Natural killer cell (primary cell): ENCODE data around the gene ZNF862. TPM values are rescaled to one million over a fixed set of nuclear protein-coding genes. Genes with fewer than 3 reads are reported as not detected.
"Not testable (repeated sequence)": the region's sequence is repeated elsewhere in the genome, so short reads cannot be mapped to it uniquely, and the experiment has no call there.

Source experiments
- ATAC-seq, 3 donors: fragments of 150-1000 bp in 2 of 3; fragments of 200-7000 bp in 1 of 3; cut with Tn5 transposase; 1 replicate in 1 of 3; 2 replicates in 2 of 3; pipeline ENCODE4 v1.10.0; 2021; ENCODE audit warnings: mild to moderate bottlenecking in 2 of 3, moderate library complexity in 2 of 3
- DNase-seq, 2 donors: peaks; one replicate each; pipeline versions ENCODE4 v3.0.0 to v3.0.0-alpha.2; 2013 to 2021; ENCODE audit warnings: mixed read lengths in 1 of 2
- H3K27ac ChIP-seq: one replicate; pipeline ENCODE4 v1.5.1; 2013; ENCODE audit warnings: mild to moderate bottlenecking, low read length
- H3K27me3 ChIP-seq: one replicate; pipeline ENCODE4 v1.6.1; 2013; ENCODE audit warnings: low read length; ENCODE audit not compliant: control insufficient read depth, insufficient read depth
- H3K36me3 ChIP-seq: one replicate; pipeline ENCODE4 v1.6.1; 2013; ENCODE audit warnings: low read length; ENCODE audit not compliant: control insufficient read depth, insufficient read depth
- H3K4me1 ChIP-seq: one replicate; pipeline ENCODE4 v1.6.1; 2013; ENCODE audit warnings: low read length; ENCODE audit not compliant: control insufficient read depth, insufficient read depth
- H3K4me3 ChIP-seq: one replicate; pipeline ENCODE4 v1.5.1; 2013; ENCODE audit warnings: low read length
- H3K9me3 ChIP-seq: one replicate; pipeline ENCODE4 v1.6.1; 2013; ENCODE audit warnings: low read length; ENCODE audit not compliant: control insufficient read depth, insufficient read depth
- H3K27ac Mint-ChIP-seq, 2 donors: one replicate each; pipeline ENCODE4 v1.8.0; 2022; ENCODE audit warnings: mild to moderate bottlenecking in 2 of 2, mixed read lengths in 2 of 2, moderate library complexity in 1 of 2
- H3K27me3 Mint-ChIP-seq, 2 donors: one replicate each; pipeline ENCODE4 v1.8.0; 2022; ENCODE audit warnings: low read depth in 2 of 2, mixed read lengths in 2 of 2
- H3K36me3 Mint-ChIP-seq: one replicate; pipeline ENCODE4 v1.8.0; 2022; ENCODE audit warnings: mixed read lengths
- H3K4me1 Mint-ChIP-seq, 2 donors: one replicate each; pipeline ENCODE4 v1.8.0; 2022; ENCODE audit warnings: mixed read lengths in 2 of 2
- H3K4me3 Mint-ChIP-seq: one replicate; pipeline ENCODE4 v1.8.0; 2022; ENCODE audit warnings: mild to moderate bottlenecking, moderate library complexity, mixed read lengths
- H3K9me3 Mint-ChIP-seq, 2 donors: one replicate each; pipeline ENCODE4 v1.8.0; 2022; ENCODE audit warnings: mixed read lengths in 2 of 2
- CTCF ChIP-seq: fragments of 200-600 bp; IDR thresholded peaks from one replicate; pipeline ENCODE4 v1.8.0; 2022; ENCODE audit warnings: antibody characterized with exemption
- WGBS: methylation state at CpG from one replicate; pipeline ENCODE4 v1.1.7; 2013; ENCODE audit warnings: missing lambda C conversion rate; ENCODE audit not compliant: insufficient coverage; 5-methylcytosine and 5-hydroxymethylcytosine counted together
- intact Hi-C: fragments of 100-400 bp; cut with micrococcal nuclease; formaldehyde crosslinking; loops from one replicate; pipeline ENCODE4 v1.14.2; 2022
- total RNA-seq, 4 donors: library from RNA; stranded (reverse); fragments of 120-200 nt in 1 of 4; gene quantifications; one replicate each; pipeline versions ENCODE4 v1.2.3 to v1.2.4, GENCODE V29; 2013 to 2022

Gene ZNF862
- total RNA-seq, 3 donors from 2014 or later (not counting 1 experiment from before 2014, with no cell fraction given), result 21.4 to 28.9 (median 21.7) TPM

GRCh38 chr7:149886018-149886415 is 47.8 kb downstream of the ZNF862 start:
- Histone ChIP-seq H3K36me3 (no peaks in the 10 kb centered on the region), H3K4me1 (peaks cover 7% of the 10 kb centered on the region), H3K27ac (no peak overlapping the region), H3K4me3 (no peak overlapping the region), H3K27me3 (no peaks in the 10 kb centered on the region), H3K9me3 (no peaks in the 10 kb centered on the region)
- no peaks in the 10 kb centered on the region for H3K27me3 Mint-ChIP-seq
- H3K36me3 Mint-ChIP-seq, result no peaks in the 10 kb centered on the region
- ATAC-seq (no peak), DNase-seq (no peak)
- TF ChIP-seq CTCF, result no peak
- no peak overlapping the region for H3K4me3 Mint-ChIP-seq
- H3K4me1 Mint-ChIP-seq, result peaks cover 6 to 15% of the 10 kb centered on the region in 2 donors
- 47% methylated on average over 4 of the region's 4 CpGs for WGBS
- intact Hi-C loops, result no loop called here
- H3K27ac Mint-ChIP-seq, result no peak overlapping the region
- no peaks in the 10 kb centered on the region for H3K9me3 Mint-ChIP-seq

GRCh38 chr7:149887311-149887710 is 49.1 kb downstream of the ZNF862 start:
- ATAC-seq (no peak), DNase-seq (no peak)
- Histone ChIP-seq H3K4me3 (no peak overlapping the region), H3K36me3 (no peaks in the 10 kb centered on the region), H3K4me1 (peaks cover 7% of the 10 kb centered on the region), H3K9me3 (no peaks in the 10 kb centered on the region), H3K27me3 (no peaks in the 10 kb centered on the region), H3K27ac (no peak overlapping the region)
- Mint-ChIP-seq H3K4me1 (peaks cover 6 to 10% of the 10 kb centered on the region in 2 donors), H3K9me3 (no peaks in the 10 kb centered on the region), H3K27ac (no peak overlapping the region), H3K27me3 (no peaks in the 10 kb centered on the region), H3K4me3 (no peak overlapping the region), H3K36me3 (no peaks in the 10 kb centered on the region)
- 98% methylated on average over 7 of the region's 7 CpGs for WGBS
- intact Hi-C loops, result no loop called here
- no peak for TF ChIP-seq CTCF

- H3K4me3 Mint-ChIP-seq, ATAC-seq, H3K4me1 Mint-ChIP-seq, H3K27ac Mint-ChIP-seq, intact Hi-C loops, H3K9me3 Mint-ChIP-seq, H3K27me3 Mint-ChIP-seq, H3K27ac ChIP-seq, H3K4me1 ChIP-seq, H3K27me3 ChIP-seq, H3K9me3 ChIP-seq, H3K4me3 ChIP-seq, H3K36me3 Mint-ChIP-seq, DNase-seq, H3K36me3 ChIP-seq: not testable (repeated sequence)
- no CpG with 5 or more reads among the region's 2 CpGs for WGBS
Observed at GRCh38 chr7:149890715-149891114, 52.5 kb downstream of the ZNF862 start.

GRCh38 chr7:149894957-149895356 is 56.8 kb downstream of the ZNF862 start:
- H3K27me3 Mint-ChIP-seq, H3K4me1 Mint-ChIP-seq, ATAC-seq, H3K9me3 Mint-ChIP-seq, H3K36me3 ChIP-seq, H3K9me3 ChIP-seq, intact Hi-C loops, H3K4me3 ChIP-seq, DNase-seq, H3K27ac Mint-ChIP-seq, H3K27me3 ChIP-seq, H3K4me1 ChIP-seq, H3K27ac ChIP-seq, H3K4me3 Mint-ChIP-seq, H3K36me3 Mint-ChIP-seq: not testable (repeated sequence)
- 91% methylated on average over 2 of the region's 8 CpGs for WGBS

- H3K27ac ChIP-seq, H3K9me3 Mint-ChIP-seq, H3K4me1 ChIP-seq, H3K27ac Mint-ChIP-seq, H3K4me3 ChIP-seq, H3K4me1 Mint-ChIP-seq, H3K27me3 Mint-ChIP-seq, ATAC-seq, H3K27me3 ChIP-seq, H3K9me3 ChIP-seq, H3K36me3 ChIP-seq, intact Hi-C loops, H3K4me3 Mint-ChIP-seq, H3K36me3 Mint-ChIP-seq, DNase-seq: not testable (repeated sequence)
- 82% methylated on average over 2 of the region's 6 CpGs for WGBS
Observed at GRCh38 chr7:149907776-149908376, 69.7 kb downstream of the ZNF862 start.

GRCh38 chr7:149910219-149910618 is 72.0 kb downstream of the ZNF862 start:
- H3K4me1 Mint-ChIP-seq, H3K36me3 Mint-ChIP-seq, H3K9me3 ChIP-seq, H3K27ac ChIP-seq, H3K27me3 ChIP-seq, DNase-seq, H3K4me1 ChIP-seq, ATAC-seq, H3K4me3 ChIP-seq, H3K27me3 Mint-ChIP-seq, H3K36me3 ChIP-seq, intact Hi-C loops, H3K9me3 Mint-ChIP-seq, H3K27ac Mint-ChIP-seq, H3K4me3 Mint-ChIP-seq: not testable (repeated sequence)
- no CpG with 5 or more reads among the region's 9 CpGs for WGBS

GRCh38 chr7:149912126-149912525 is 74.0 kb downstream of the ZNF862 start:
- H3K4me1 ChIP-seq, ATAC-seq, H3K27me3 ChIP-seq, H3K9me3 Mint-ChIP-seq, H3K27me3 Mint-ChIP-seq, H3K4me3 Mint-ChIP-seq, H3K36me3 ChIP-seq, H3K36me3 Mint-ChIP-seq, H3K4me3 ChIP-seq, H3K4me1 Mint-ChIP-seq, intact Hi-C loops, H3K27ac Mint-ChIP-seq, H3K27ac ChIP-seq, H3K9me3 ChIP-seq, DNase-seq: not testable (repeated sequence)
- WGBS, result no CpG with 5 or more reads among the region's 4 CpGs
